PC-3 (cell line): ENCODE data around the gene FAM221B.

Experiments used
- CTCF ChIP-seq: fragments of 300-600 bp; sonication (generic); conservative IDR thresholded peaks from 2 replicates; pipeline ENCODE4 v1.5.1; 2017; ENCODE audit warnings: antibody characterized with exemption, low read depth, mild to moderate bottlenecking, low read length
- EZH2 ChIP-seq: fragments of 300-600 bp; sonication (generic); IDR thresholded peaks from one replicate; pipeline ENCODE4 v1.6.1; 2017; ENCODE audit warnings: antibody characterized with exemption, mild to moderate bottlenecking, low read length; ENCODE audit not compliant: unreplicated experiment

GRCh38 chr9:35826071-35826701 is 2.3 kb downstream of the FAM221B start:
- TF ChIP-seq EZH2 (no peak), CTCF (peak; percentile 81)
